Stimulated activated naive B cell treated with anti-CD40 and anti-IgM and Interleukin-4, amounts not matched to agents 10 μg/mL and 1 μg/mL and 100 μg/mL, for 72 hours (primary cell): Measurements from ENCODE around the gene STRIP1.

Experiments used
- ATAC-seq, 2 donors: fragments of 150-1000 bp; cut with Tn5 transposase; replicated peaks; 2 replicates each; pipeline ENCODE4 v1.10.0; 2021; ENCODE audit warnings: moderate library complexity in 1 of 2
- DNase-seq: peaks from one replicate; pipeline ENCODE4 v3.0.0; 2021
- H3K27ac Mint-ChIP-seq: one replicate; pipeline ENCODE4 v1.8.0; 2022; ENCODE audit warnings: mild to moderate bottlenecking, mixed read lengths
- H3K27me3 Mint-ChIP-seq, 2 donors: one replicate each; pipeline ENCODE4 v1.8.0; 2022; ENCODE audit warnings: mixed read lengths in 2 of 2
- H3K36me3 Mint-ChIP-seq, 2 donors: one replicate each; pipeline ENCODE4 v1.8.0; 2022; ENCODE audit warnings: mixed read lengths in 2 of 2, mild to moderate bottlenecking in 1 of 2
- H3K4me1 Mint-ChIP-seq, 2 donors: one replicate each; pipeline ENCODE4 v1.8.0; 2022; ENCODE audit warnings: mixed read lengths in 2 of 2, mild to moderate bottlenecking in 1 of 2
- H3K4me3 Mint-ChIP-seq, 2 donors: one replicate each; pipeline ENCODE4 v1.8.0; 2022; ENCODE audit warnings: mild to moderate bottlenecking in 2 of 2, mixed read lengths in 2 of 2, moderate library complexity in 1 of 2
- H3K9me3 Mint-ChIP-seq, 2 donors: one replicate each; pipeline ENCODE4 v1.8.0; 2022; ENCODE audit warnings: mixed read lengths in 2 of 2, mild to moderate bottlenecking in 1 of 2

Gene STRIP1, protein sequence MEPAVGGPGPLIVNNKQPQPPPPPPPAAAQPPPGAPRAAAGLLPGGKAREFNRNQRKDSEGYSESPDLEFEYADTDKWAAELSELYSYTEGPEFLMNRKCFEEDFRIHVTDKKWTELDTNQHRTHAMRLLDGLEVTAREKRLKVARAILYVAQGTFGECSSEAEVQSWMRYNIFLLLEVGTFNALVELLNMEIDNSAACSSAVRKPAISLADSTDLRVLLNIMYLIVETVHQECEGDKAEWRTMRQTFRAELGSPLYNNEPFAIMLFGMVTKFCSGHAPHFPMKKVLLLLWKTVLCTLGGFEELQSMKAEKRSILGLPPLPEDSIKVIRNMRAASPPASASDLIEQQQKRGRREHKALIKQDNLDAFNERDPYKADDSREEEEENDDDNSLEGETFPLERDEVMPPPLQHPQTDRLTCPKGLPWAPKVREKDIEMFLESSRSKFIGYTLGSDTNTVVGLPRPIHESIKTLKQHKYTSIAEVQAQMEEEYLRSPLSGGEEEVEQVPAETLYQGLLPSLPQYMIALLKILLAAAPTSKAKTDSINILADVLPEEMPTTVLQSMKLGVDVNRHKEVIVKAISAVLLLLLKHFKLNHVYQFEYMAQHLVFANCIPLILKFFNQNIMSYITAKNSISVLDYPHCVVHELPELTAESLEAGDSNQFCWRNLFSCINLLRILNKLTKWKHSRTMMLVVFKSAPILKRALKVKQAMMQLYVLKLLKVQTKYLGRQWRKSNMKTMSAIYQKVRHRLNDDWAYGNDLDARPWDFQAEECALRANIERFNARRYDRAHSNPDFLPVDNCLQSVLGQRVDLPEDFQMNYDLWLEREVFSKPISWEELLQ

DNA sequence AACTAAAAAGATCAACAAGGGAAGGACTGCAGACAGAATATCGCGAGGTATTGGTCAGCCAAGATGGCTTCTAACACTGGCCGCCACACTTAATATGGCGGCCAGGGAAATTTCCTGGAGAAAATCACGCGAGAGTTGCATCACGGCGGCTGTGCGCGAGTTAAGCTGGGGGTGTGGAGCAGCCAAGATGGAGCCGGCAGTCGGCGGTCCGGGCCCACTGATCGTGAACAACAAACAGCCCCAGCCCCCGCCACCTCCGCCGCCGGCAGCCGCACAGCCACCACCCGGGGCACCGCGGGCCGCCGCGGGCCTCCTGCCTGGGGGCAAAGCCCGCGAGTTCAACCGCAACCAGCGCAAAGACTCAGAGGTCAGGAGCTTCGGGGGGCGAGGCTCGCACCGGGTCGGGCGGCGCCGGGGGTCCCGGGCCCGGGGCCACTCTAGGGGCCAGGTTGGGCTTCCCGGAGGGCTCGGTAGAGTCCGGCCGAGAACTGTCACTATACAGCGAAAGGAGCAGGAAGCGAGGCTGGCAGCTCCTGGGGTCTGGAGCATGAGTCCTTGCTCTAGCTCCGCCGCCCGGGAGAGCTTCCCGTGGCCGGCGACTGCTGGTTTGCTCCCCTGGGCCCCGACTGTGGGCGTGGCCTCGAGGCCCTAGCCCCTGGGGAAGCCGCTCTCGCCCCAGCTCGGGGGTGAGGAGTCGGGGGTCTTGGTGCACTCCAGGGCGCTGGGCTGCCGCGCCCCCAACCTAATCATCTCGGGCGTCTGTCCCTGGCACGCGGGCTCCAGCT is at the start of gene STRIP1:
TSS of gene STRIP1 (plus strand) at position 174 of the 785 bp plus-strand sequence. CDS start at position 188, 14 bp downstream.
- peak within 1 kb of the TSS; percentile 92 for H3K27ac Mint-ChIP-seq
- DNase-seq (peak; percentile 92), ATAC-seq (peak; percentile 95 to 96)
- peaks cover 39 to 43% of the 10 kb centered on the region in 2 donors for H3K4me1 Mint-ChIP-seq
- peaks cover 8 to 15% of the 10 kb centered on the region in 2 donors for H3K36me3 Mint-ChIP-seq
- no peaks in the 10 kb centered on the region for H3K9me3 Mint-ChIP-seq
- no peaks in the 10 kb centered on the region for H3K27me3 Mint-ChIP-seq
- H3K4me3 Mint-ChIP-seq = peak within 1 kb of the TSS; percentile 87 to 90

DNA sequence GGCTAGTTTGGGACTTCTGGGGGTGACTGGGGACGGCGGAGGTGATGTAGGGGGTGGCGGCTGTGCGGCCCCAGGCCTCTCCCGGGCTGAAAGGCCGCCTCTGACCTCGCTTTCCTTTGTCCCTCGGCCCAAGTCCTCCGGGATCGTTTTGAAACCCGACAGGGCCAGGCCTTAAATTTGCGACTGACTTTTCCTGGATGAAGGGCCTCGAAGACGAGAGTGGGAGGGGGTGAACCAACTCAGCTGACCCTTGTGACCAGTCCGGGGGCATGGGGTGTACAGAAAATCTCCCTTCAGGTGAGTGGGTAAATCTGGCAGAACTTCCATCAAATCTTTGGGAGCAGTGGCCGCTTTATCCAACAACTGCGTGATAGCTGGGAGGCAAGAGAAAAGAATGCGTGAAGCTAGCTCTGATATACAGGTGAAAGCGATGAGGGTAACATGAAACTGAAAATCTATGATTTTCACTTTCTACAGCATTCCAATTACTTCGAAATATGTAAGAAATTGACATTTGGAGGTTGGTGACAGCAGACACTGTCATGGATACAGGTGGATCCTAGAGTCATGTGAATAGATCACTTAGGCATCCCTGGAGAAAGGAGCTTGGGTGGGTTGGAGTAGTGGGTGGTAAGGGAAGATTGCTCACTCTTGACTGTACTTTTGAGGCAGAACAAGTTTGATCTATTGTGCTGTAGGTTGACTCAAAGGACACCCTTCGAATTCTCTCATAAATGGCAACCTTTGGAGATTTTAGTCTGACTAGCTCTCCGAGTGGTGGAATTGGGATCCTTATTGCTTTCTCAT is 49.0 kb upstream of the STRIP1 start:
- H3K27me3 Mint-ChIP-seq = peaks cover 0 to 5% of the 10 kb centered on the region in 2 donors
- peak overlapping the region; percentile 99 for H3K27ac Mint-ChIP-seq
- peaks cover 19 to 45% of the 10 kb centered on the region in 2 donors for H3K4me1 Mint-ChIP-seq
- DNase-seq (no peak), ATAC-seq (no peak)
- peak overlapping the region; percentile 97 to 100 for H3K4me3 Mint-ChIP-seq
- H3K36me3 Mint-ChIP-seq = peaks cover 3 to 7% of the 10 kb centered on the region in 2 donors
- no peaks in the 10 kb centered on the region for H3K9me3 Mint-ChIP-seq

DNA sequence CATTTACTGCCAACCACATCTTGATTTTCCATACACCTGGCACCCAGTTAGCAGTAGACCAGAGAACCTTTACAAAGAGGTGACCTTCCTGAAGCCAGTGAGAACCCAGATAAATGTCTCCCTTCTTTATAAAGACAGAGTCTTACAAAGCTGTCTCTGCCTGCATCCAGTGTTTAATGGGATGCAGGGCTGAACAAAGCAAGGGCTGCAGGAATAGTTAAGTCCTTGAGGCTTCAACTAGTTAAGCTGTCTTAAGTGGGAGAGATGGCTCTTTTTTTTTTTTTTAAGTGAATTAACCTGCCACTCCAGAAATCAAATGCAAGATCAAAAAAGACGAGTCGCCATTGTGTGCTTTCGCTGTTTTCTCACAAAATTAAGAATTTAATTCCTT is 48.4 kb upstream of the STRIP1 start:
- H3K36me3 Mint-ChIP-seq = peaks cover 3 to 11% of the 10 kb centered on the region in 2 donors
- no peak overlapping the region for H3K27ac Mint-ChIP-seq
- H3K27me3 Mint-ChIP-seq = peaks cover 0 to 1% of the 10 kb centered on the region in 2 donors
- peak overlapping the region; percentile 97 to 100 for H3K4me3 Mint-ChIP-seq
- H3K4me1 Mint-ChIP-seq = peaks cover 22 to 49% of the 10 kb centered on the region in 2 donors
- DNase-seq (no peak), ATAC-seq (no peak)
- H3K9me3 Mint-ChIP-seq = no peaks in the 10 kb centered on the region

DNA sequence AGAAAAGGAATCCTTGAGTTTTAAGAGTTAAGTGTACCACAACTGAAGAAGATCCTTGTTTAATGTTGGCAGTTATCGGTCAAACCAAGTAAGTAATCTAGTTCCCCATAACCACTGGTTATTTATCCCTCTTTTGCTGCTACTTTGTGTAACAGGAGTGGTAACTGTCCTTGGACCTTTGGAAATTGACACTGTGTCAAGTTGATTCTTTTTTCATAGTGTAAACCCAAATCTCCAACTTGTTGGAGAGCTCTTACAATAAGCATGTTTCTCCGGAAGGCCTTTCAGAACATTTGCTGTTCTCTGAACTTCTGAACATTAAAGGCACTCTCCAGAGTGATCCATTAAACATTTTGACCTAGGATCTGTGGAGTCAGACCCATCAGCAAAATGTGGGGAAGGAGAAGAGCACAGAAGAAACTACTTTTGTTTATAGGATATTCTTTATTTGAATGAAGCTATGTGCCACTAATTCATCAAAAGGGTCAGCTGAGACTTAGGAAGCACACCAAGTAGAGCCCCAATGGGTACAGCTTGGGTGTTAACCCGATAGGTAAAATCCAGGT is 46.0 kb upstream of the STRIP1 start:
- peaks cover 10 to 21% of the 10 kb centered on the region in 2 donors for H3K36me3 Mint-ChIP-seq
- no peak for DNase-seq
- H3K4me1 Mint-ChIP-seq = peaks cover 28 to 60% of the 10 kb centered on the region in 2 donors
- no peak overlapping the region for H3K27ac Mint-ChIP-seq
- no peaks in the 10 kb centered on the region for H3K27me3 Mint-ChIP-seq
- H3K9me3 Mint-ChIP-seq = no peaks in the 10 kb centered on the region
- H3K4me3 Mint-ChIP-seq = no peak overlapping the region
- no peak for ATAC-seq

DNA sequence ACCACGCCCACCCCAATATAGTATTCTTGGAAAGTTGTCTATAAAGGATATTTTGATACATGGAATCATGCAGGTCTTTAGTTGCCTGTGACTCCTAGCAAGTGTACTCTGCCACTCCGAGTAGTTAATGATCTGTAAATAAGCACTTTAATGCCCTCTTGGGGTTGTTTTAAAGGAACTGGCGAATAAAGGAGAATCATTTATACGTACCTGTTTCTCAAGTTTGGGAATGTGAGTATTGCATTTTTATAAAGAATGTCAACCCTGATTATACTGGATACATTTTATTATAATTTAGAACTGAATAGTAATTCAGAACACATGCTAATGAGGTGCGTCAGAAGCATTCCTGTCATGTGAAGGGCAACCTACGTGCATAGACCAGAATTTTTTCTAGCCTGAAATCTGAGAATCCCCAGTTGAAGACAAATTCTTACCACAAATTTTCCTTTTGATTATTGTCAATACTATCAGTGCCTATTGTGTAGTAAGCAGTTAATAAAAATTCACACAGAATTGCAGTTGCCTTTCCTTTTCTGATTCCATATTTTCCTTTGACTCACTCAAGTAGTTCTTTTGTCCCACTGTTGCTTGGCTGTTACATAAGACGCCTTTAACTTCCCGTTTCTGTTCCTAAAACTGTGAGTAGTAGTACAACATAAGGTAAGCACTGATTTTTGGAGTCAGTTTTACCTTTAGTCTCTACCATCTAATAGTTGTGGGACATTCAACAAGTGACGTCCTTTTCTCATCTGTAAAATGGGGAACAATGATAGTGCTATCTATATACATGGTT is 44.7 kb upstream of the STRIP1 start:
- Mint-ChIP-seq H3K4me3 (no peak overlapping the region), H3K4me1 (peaks cover 28 to 50% of the 10 kb centered on the region in 2 donors), H3K36me3 (peaks cover 8 to 21% of the 10 kb centered on the region in 2 donors), H3K27me3 (no peaks in the 10 kb centered on the region), H3K27ac (no peak overlapping the region), H3K9me3 (no peaks in the 10 kb centered on the region)
- ATAC-seq (no peak), DNase-seq (no peak)

DNA sequence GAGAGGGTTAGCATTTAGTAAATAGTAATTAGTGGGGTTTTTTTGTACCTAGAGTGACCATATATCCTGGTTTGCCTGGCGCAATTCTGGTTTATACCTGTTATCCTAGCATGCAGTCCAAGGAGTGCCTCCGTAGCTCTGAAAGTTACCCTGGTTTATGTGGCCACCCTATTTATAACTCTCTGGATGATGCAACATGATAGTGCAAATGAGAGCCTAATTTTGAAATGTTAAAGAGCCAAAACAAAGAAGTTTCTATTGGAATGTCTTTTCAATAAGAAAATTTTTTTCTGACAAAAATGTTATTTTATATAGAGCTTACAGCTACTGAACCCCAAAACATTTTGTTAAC is 44.1 kb upstream of the STRIP1 start:
- H3K27ac Mint-ChIP-seq = no peak overlapping the region
- H3K4me1 Mint-ChIP-seq = peaks cover 27 to 46% of the 10 kb centered on the region in 2 donors
- no peak for ATAC-seq
- DNase-seq = no peak
- H3K4me3 Mint-ChIP-seq = no peak overlapping the region
- H3K9me3 Mint-ChIP-seq = no peaks in the 10 kb centered on the region
- H3K36me3 Mint-ChIP-seq = peaks cover 9 to 24% of the 10 kb centered on the region in 2 donors
- no peaks in the 10 kb centered on the region for H3K27me3 Mint-ChIP-seq

DNA sequence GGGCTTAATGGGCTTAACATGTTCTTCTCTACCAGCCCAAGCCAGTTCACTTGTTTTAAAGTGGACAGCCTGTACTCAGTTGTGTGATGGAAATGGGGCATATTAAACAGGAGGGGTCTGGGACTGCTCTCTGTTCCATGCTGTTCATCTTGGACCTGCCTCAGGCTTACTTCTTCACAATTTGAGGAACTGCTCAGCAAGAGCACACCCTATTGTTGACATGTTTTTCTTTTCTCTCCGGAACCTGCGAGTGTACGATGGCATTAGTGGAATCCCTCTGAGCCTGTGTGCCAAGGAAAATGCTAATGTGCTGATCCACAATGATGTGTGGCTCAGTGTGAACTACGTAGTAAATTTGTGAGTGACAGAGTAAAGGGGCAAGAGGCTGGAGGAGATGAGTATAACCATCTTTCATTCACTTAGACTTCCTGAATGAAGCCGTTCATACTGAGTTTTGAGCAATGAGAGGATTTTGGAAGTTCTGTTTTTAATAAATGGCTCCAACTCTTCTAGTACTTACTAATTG is 43.0 kb upstream of the STRIP1 start:
- H3K27ac Mint-ChIP-seq = no peak overlapping the region
- peaks cover 19 to 34% of the 10 kb centered on the region in 2 donors for H3K4me1 Mint-ChIP-seq
- peaks cover 9 to 34% of the 10 kb centered on the region in 2 donors for H3K36me3 Mint-ChIP-seq

DNA sequence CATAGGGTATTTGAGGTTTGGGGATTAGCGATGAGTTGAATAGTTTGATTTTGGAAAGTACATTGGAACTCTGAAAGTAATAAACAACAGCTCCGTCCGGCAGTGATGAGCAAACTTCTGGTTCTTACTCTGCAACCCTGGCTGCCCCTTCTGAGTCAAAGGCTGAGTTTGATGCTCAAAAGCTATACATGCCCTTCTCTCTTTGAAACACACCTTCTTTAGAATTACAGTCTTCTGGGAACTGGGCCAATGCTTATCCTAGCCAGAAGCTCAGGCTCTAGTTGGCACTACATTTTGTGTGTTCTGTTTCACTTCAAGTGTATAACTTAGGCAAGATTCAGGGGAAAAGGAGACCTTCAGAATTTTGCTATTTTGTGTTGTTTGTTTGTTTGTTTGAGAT is 40.5 kb upstream of the STRIP1 start:
- Mint-ChIP-seq H3K4me1 (peaks cover 14 to 30% of the 10 kb centered on the region in 2 donors), H3K27me3 (no peaks in the 10 kb centered on the region), H3K36me3 (peaks cover 11 to 30% of the 10 kb centered on the region in 2 donors), H3K9me3 (no peaks in the 10 kb centered on the region), H3K27ac (no peak overlapping the region), H3K4me3 (no peak overlapping the region)
- DNase-seq = no peak
- ATAC-seq = no peak

More for the DNA sequence above, 43.0 kb upstream of the STRIP1 start:
- H3K4me3 Mint-ChIP-seq = no peak overlapping the region
- no peaks in the 10 kb centered on the region for H3K27me3 Mint-ChIP-seq
- ATAC-seq (no peak), DNase-seq (no peak)
- no peaks in the 10 kb centered on the region for H3K9me3 Mint-ChIP-seq

DNA sequence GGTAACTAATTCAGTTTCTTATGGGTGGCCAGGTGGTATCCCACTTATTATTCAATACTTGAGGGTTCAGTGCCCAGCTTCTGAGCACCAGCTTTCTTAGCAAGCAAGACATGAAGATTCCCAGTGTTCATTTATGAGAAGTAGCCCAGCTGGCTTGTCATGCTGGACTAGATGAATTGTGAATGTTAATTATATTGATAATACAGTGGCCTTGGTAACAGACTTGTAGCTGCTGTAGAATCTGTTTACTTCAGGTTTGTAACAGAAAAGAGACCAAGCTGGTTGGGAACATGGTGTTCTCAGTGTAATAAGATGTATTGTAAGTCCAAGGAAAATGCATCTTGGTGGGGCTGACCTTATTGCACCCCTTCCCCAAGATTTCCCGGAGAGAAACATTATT is 39.8 kb upstream of the STRIP1 start:
- Mint-ChIP-seq H3K27me3 (no peaks in the 10 kb centered on the region), H3K4me1 (peaks cover 14 to 31% of the 10 kb centered on the region in 2 donors), H3K36me3 (peaks cover 11 to 30% of the 10 kb centered on the region in 2 donors), H3K4me3 (no peak overlapping the region), H3K9me3 (no peaks in the 10 kb centered on the region), H3K27ac (no peak overlapping the region)
- no peak for ATAC-seq
- DNase-seq = no peak

DNA sequence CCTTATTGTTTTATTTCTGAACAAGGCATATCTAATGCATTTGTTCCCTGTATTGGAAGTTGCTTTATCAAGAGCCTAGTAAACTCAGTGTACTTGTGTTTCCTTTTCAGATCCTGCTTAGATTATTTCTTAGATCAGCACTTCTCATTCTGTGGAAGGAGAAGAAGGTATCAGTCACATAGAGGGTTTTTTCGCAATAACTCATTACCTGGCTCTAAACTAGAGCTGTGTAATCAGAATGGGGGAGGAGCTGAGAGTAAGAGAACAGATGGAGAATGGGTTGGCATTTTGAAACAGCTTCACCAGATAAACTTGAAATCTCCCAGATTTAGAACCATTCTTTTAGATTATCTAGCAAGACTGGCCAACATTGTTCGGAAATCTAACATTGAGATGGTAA is 38.9 kb upstream of the STRIP1 start:
- H3K27ac Mint-ChIP-seq = no peak overlapping the region
- DNase-seq (no peak), ATAC-seq (no peak)
- H3K4me3 Mint-ChIP-seq = no peak overlapping the region
- peaks cover 11 to 27% of the 10 kb centered on the region in 2 donors for H3K36me3 Mint-ChIP-seq
- peaks cover 11 to 31% of the 10 kb centered on the region in 2 donors for H3K4me1 Mint-ChIP-seq
- no peaks in the 10 kb centered on the region for H3K27me3 Mint-ChIP-seq
- no peaks in the 10 kb centered on the region for H3K9me3 Mint-ChIP-seq

DNA sequence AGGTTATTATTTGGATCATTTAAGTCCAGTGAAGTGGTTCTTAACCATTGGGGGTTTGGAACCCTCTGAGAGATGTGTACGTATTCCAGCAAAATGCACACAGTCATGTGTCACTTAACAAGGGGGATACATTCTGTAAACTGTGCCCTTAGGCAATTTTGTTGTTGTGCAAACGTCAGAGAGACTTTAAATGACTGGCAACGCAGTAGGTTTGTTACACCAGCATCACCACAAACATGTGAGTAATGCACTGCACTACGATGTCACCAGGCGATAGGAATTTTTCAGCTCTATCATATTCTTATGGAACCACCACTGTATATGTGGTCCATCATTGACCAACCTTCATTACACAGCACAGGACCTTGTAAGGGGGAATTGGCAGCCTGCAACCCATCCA is 37.9 kb upstream of the STRIP1 start:
- Mint-ChIP-seq H3K27ac (no peak overlapping the region), H3K9me3 (no peaks in the 10 kb centered on the region), H3K4me3 (no peak overlapping the region), H3K36me3 (peaks cover 10 to 19% of the 10 kb centered on the region in 2 donors), H3K27me3 (no peaks in the 10 kb centered on the region), H3K4me1 (peaks cover 6 to 23% of the 10 kb centered on the region in 2 donors)
- no peak for DNase-seq
- no peak for ATAC-seq

DNA sequence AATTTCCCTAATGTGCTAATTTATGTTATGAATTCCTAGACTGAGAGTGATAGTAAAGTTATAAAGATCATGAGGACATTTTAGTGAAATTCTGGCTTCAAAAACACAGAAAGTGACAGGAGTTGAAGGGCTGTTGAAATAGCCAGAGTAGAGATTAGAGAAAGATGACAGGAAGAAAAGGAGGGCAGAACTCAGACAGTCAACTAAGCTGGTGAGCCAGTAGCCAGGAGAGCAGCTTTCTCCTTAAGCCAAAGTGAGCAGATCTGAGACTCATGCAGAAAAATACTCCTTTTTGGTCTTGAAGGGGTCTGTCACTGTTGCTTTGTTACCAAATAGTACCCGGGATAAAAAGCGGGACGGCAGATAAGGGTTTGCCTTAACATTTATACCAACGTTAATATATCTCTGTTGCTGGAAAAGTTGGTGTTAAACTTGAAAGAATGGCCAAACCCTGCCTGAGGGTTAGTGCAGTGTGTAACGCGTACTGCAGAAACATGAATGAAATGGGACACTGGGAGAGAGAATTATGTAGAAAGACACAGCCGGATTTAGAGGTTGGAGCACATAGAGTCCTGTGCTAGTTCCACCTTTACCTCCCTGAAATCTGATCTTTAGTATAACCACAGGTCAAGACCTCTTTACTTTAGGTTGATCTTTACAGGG is 37.1 kb upstream of the STRIP1 start:
- no peaks in the 10 kb centered on the region for H3K9me3 Mint-ChIP-seq

More for the DNA sequence above, 37.1 kb upstream of the STRIP1 start:
- Mint-ChIP-seq H3K27ac (no peak overlapping the region), H3K4me3 (no peak overlapping the region), H3K36me3 (peaks cover 4 to 13% of the 10 kb centered on the region in 2 donors), H3K27me3 (no peaks in the 10 kb centered on the region), H3K4me1 (peaks cover 3 to 16% of the 10 kb centered on the region in 2 donors)
- ATAC-seq (no peak), DNase-seq (no peak)
